AG04450 (cell line): ENCODE measurements around the gene PPP2R5E. TPM values are rescaled to one million over a fixed set of nuclear protein-coding genes. Genes with fewer than 3 reads are reported as not detected.

Experiments
- CTCF ChIA-PET: fragments of 300-600, 350-600 bp; formaldehyde crosslinking; extraction: SDS; loops from one replicate; lab custom pipeline; 2022; ENCODE audit warnings: antibody characterized with exemption, inconsistent platforms; lab: Charles Lee
- POLR2A ChIA-PET: fragments of 350-600 bp; formaldehyde crosslinking; extraction: SDS; loops from one replicate; lab custom pipeline; 2021; ENCODE audit warnings: antibody characterized with exemption, inconsistent platforms; lab: Yijun Ruan, JAX
- DNase-seq: peaks from one replicate; pipeline ENCODE4 v3.0.0-alpha.2; 2011; ENCODE audit warnings: low read depth, low spot score
- H3K27ac ChIP-seq: one replicate; pipeline ENCODE4 v1.5.1; 2012; ENCODE audit warnings: low read depth, low read length, control low read depth
- H3K27me3 ChIP-seq: one replicate; pipeline ENCODE4 v1.6.0; 2012; ENCODE audit warnings: low read length; ENCODE audit not compliant: control insufficient read depth, insufficient read depth
- H3K4me3 ChIP-seq: 2 replicates; pipeline ENCODE4 v1.5.1; 2011; ENCODE audit warnings: mild to moderate bottlenecking, low read depth, low read length, control low read depth
- H3K9me3 ChIP-seq: 2 replicates; pipeline ENCODE4 v1.5.1; 2012; ENCODE audit warnings: low read length; ENCODE audit not compliant: control insufficient read depth, insufficient read depth
- polyA plus RNA-seq: library from polyadenylated mRNA; depleted of rRNA; stranded (reverse); fragments of >200 nt; gene quantifications from 2 replicates; pipeline ENCODE4 v1.2.3, GENCODE V29; 2011
- TF ChIP-seq, protein P1 (sequence below): IDR thresholded peaks from 2 replicates; pipeline ENCODE4 v1.5.1; 2011; ENCODE audit warnings: low read depth, low read length, control low read depth, inconsistent platforms

PPP2R5E gene
- polyA plus RNA-seq, 1 experiment: 20.3 TPM

DNA sequence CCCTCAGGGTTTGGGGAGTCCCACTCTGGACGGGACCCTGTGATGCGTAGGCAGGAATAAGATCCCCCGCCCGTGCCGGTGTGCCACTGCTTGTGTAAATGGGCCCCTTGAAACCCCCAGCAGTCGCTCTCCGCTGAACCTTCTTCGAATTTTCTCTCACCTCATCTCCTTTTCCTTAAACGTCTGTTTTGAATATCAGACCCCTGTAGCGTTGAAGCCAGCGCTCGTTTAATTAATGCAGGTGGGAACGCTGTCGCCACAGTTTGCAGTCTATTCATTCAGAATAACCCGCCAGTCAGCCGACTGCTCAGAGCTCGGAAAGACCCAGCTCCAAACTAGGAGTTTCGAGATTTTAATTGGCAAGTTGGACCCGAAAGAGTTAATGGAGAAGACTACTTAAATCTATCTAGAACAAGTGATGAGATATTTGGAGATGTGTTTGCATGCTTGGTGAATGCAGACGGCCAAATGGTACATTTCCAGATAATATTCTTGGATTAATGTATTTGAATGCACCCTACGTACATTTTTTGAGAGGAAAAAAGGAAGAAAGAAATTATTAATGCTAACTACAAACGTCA is 739 bp upstream of the PPP2R5E start:
- POLR2A ChIA-PET: interaction anchor here (0.5 to 1.7 kb wide), 8 partner anchors 9 to 224 kb away, joined by 3 to 13 read pairs (median 4); partner anchors contain the start of gene WDR89
- Histone ChIP-seq H3K4me3 (peak overlapping the region; percentile 89), H3K27ac (peak overlapping the region; percentile 77), H3K27me3 (no peaks in the 10 kb centered on the region), H3K9me3 (no peaks in the 10 kb centered on the region)
- DNase-seq: no peak
- TF ChIP-seq, protein P1, sequence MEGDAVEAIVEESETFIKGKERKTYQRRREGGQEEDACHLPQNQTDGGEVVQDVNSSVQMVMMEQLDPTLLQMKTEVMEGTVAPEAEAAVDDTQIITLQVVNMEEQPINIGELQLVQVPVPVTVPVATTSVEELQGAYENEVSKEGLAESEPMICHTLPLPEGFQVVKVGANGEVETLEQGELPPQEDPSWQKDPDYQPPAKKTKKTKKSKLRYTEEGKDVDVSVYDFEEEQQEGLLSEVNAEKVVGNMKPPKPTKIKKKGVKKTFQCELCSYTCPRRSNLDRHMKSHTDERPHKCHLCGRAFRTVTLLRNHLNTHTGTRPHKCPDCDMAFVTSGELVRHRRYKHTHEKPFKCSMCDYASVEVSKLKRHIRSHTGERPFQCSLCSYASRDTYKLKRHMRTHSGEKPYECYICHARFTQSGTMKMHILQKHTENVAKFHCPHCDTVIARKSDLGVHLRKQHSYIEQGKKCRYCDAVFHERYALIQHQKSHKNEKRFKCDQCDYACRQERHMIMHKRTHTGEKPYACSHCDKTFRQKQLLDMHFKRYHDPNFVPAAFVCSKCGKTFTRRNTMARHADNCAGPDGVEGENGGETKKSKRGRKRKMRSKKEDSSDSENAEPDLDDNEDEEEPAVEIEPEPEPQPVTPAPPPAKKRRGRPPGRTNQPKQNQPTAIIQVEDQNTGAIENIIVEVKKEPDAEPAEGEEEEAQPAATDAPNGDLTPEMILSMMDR: no peak
- CTCF ChIA-PET: interaction anchor here (0.7 to 2.5 kb wide), 8 partner anchors 14 to 155 kb away, joined by 3 to 35 read pairs (median 3); no protein-coding TSS in a partner anchor

DNA sequence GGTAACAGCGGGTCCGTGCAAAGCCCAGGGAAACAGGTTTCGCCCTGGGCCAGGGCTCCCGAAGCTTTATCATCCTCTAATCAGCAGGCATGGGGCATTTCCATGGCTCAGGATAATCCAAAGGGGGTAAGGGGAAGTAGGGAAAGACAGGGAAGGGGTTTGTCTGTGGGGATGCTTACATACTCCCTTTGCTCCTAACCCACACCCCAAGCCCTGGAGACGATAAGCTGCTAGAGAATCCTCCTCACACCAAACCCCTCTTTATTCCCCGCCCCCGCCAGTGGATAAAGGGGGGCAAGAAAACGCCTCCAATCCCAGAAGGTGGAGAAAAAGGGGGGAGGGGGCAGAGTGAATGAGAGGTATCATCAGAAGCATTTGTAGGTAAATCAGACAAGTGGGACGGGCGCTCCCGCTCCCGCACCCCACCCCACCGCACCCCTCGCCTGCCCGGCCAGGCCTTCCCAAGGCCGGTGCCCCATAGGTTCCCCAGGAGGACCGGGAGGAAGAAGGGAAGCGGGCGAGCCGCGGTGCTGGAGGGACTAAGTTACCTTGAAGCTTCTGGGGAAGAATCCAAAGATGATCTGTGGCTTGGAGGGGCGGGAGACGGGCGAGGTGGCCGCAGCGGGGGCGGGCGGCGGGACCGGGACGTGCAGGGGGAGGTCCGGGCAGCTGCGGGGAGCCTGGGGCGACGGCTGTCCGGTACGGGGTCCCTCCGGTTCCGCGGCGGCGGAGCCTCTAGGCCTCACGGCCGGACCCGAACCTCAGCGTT is 762 bp downstream of the PPP2R5E start:
- no peak for DNase-seq
- POLR2A ChIA-PET: interaction anchor here (1.1 to 1.7 kb wide), 4 partner anchors 10 to 146 kb away, joined by 3 to 8 read pairs (median 6); partner anchors contain the start of gene WDR89

DNA sequence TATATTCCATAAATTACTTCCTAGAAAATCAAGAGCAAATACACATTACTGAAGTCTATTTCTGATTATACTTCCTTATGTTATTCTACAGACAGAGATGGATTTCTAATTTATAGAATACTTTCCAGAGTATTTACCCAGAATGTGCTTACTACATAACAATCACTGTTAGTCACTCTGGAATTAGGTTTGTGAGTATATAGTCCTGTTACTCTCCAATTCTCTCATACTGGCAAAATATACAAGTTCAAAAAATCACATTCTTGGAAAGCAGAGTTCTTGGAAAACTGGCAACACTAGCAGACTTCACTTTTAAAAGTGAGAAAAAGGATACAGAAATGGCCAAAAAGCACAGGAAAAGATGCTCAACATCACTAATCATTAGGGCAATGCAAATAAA is 7.3 kb downstream of the PPP2R5E start:
- no peaks in the 10 kb centered on the region for H3K27me3 ChIP-seq
- TF ChIP-seq, protein P1: no peak
- POLR2A ChIA-PET: no interaction called here
- H3K27ac ChIP-seq: no peak overlapping the region
- no peaks in the 10 kb centered on the region for H3K9me3 ChIP-seq
- no peak for DNase-seq
- CTCF ChIA-PET: no interaction called here
- no peak overlapping the region for H3K4me3 ChIP-seq

More for the DNA sequence above, 762 bp downstream of the PPP2R5E start:
- Histone ChIP-seq H3K27ac (no peak overlapping the region), H3K27me3 (no peaks in the 10 kb centered on the region), H3K9me3 (no peaks in the 10 kb centered on the region), H3K4me3 (peak overlapping the region; percentile 81)
- TF ChIP-seq, protein P1: no peak
- CTCF ChIA-PET: interaction anchor here (0.6 to 2.5 kb wide), 3 partner anchors 153 to 154 kb away, joined by 3 to 35 read pairs (median 3); no protein-coding TSS in a partner anchor

DNA sequence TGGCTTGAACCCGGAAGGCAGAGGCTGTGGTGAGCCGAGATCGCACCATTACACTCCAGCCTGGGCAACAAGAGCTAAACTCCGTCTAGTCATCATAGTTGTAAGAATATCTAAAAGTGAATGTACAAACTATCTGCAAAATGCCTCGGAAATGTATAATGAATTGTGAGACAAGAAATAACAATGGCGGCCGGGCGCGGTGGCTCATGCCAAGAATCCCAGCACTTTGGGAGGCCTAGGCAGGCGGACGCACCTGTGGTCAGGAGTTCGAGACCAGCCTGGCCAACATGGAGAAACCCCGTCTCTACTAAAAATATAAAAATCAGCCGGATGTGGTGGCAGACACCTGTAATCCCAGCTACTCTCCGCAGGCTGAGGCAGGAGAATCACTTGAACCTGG is 9.7 kb downstream of the PPP2R5E start:
- DNase-seq: no peak
- H3K27ac ChIP-seq: no peak overlapping the region
- no peaks in the 10 kb centered on the region for H3K27me3 ChIP-seq
- POLR2A ChIA-PET: no interaction called here
- CTCF ChIA-PET: interaction anchor here (0.8 kb wide), 1 partner anchor 144 kb away, joined by 3 read pairs; no protein-coding TSS in a partner anchor
- TF ChIP-seq, protein P1: no peak
- no peaks in the 10 kb centered on the region for H3K9me3 ChIP-seq
- no peak overlapping the region for H3K4me3 ChIP-seq
